H9 (cell line): ENCODE measurements around the gene SETBP1. TPM values are rescaled to one million over a fixed set of nuclear protein-coding genes. Genes with fewer than 3 reads are reported as not detected.

ENCODE experiments used
- DNase-seq: peaks from one replicate; pipeline ENCODE4 v3.0.0-alpha.2; 2017
- H2AFZ ChIP-seq: one replicate; pipeline ENCODE4 v1.6.1; 2013; ENCODE audit warnings: mild to moderate bottlenecking, low read length, control low read depth, moderate library complexity
- H2AK5ac ChIP-seq: 2 replicates; pipeline ENCODE4 v1.6.1; 2013; ENCODE audit warnings: low read length, control low read depth, mixed read lengths; ENCODE audit not compliant: insufficient read length
- H2BK120ac ChIP-seq: one replicate; pipeline ENCODE4 v1.6.1; 2013; ENCODE audit warnings: low read depth, mild to moderate bottlenecking, low read length, control low read depth, inconsistent platforms; ENCODE audit not compliant: poor library complexity, severe bottlenecking
- H2BK12ac ChIP-seq: 2 replicates; pipeline ENCODE4 v1.6.1; 2013; ENCODE audit warnings: low read length, control low read depth, mixed read lengths, low read depth; ENCODE audit not compliant: insufficient read length
- H2BK15ac ChIP-seq: 2 replicates; pipeline ENCODE4 v1.6.1; 2013; ENCODE audit warnings: low read depth, low read length, control low read depth
- H2BK20ac ChIP-seq: one replicate; pipeline ENCODE4 v1.6.1; 2013; ENCODE audit warnings: low read depth, mild to moderate bottlenecking, low read length, control low read depth, inconsistent platforms; ENCODE audit not compliant: poor library complexity, severe bottlenecking
- H2BK5ac ChIP-seq: 2 replicates; pipeline ENCODE4 v1.6.1; 2013; ENCODE audit warnings: low read length, control low read depth, mixed read lengths; ENCODE audit not compliant: insufficient read length
- H3K14ac ChIP-seq: 2 replicates; pipeline ENCODE4 v1.6.1; 2013; ENCODE audit warnings: low read length, control low read depth; ENCODE audit not compliant: insufficient read depth
- H3K18ac ChIP-seq: 2 replicates; pipeline ENCODE4 v1.6.1; 2013; ENCODE audit warnings: low read depth, mild to moderate bottlenecking, mixed read lengths, low read length, control low read depth; ENCODE audit not compliant: insufficient read length
- H3K23ac ChIP-seq: 2 replicates; pipeline ENCODE4 v1.6.1; 2013; ENCODE audit warnings: low read length, control low read depth, mixed read lengths, low read depth; ENCODE audit not compliant: insufficient read length
- H3K23me2 ChIP-seq: 2 replicates; pipeline ENCODE4 v1.6.1; 2013; ENCODE audit warnings: low read depth, mild to moderate bottlenecking, mixed read lengths, low read length, control low read depth; ENCODE audit not compliant: insufficient read length, poor library complexity, severe bottlenecking
- H3K27ac ChIP-seq: 2 replicates; pipeline ENCODE4 v1.5.1; 2013; ENCODE audit warnings: low read length, control low read depth, mixed read lengths, low read depth; ENCODE audit not compliant: insufficient read length
- H3K27me3 ChIP-seq: 2 replicates; pipeline ENCODE4 v1.6.1; 2013; ENCODE audit warnings: low read length, control low read depth, inconsistent platforms; ENCODE audit not compliant: insufficient read depth
- H3K4ac ChIP-seq: 2 replicates; pipeline ENCODE4 v1.6.1; 2013; ENCODE audit warnings: low read depth, mild to moderate bottlenecking, control low read depth, inconsistent platforms, low read length, moderate library complexity
- H3K4me1 ChIP-seq: 2 replicates; pipeline ENCODE4 v1.6.1; 2013; ENCODE audit warnings: low read length, control low read depth, inconsistent platforms; ENCODE audit not compliant: insufficient read depth
- H3K4me2 ChIP-seq: 2 replicates; pipeline ENCODE4 v1.6.1; 2013; ENCODE audit warnings: low read length, control low read depth, mixed read lengths; ENCODE audit not compliant: insufficient read length, insufficient read depth
- H3K56ac ChIP-seq: 2 replicates; pipeline ENCODE4 v1.6.1; 2013; ENCODE audit warnings: low read depth, mild to moderate bottlenecking, mixed read lengths, low read length, control low read depth; ENCODE audit not compliant: insufficient read length
- H3K79me1 ChIP-seq: 2 replicates; pipeline ENCODE4 v1.6.1; 2013; ENCODE audit warnings: low read depth, mild to moderate bottlenecking, moderate library complexity, low read length, control low read depth, inconsistent platforms; ENCODE audit not compliant: insufficient read depth, poor library complexity, severe bottlenecking
- H3K79me2 ChIP-seq: 2 replicates; pipeline ENCODE4 v1.6.1; 2013; ENCODE audit warnings: low read length, control low read depth, inconsistent platforms; ENCODE audit not compliant: insufficient read depth
- H3K9ac ChIP-seq: 2 replicates; pipeline ENCODE4 v1.6.1; 2013; ENCODE audit warnings: low read length, control low read depth, mixed read lengths; ENCODE audit not compliant: insufficient read length; ENCODE audit errors: extremely low read depth
- H3K9me3 ChIP-seq: one replicate; pipeline ENCODE4 v1.6.1; 2013; ENCODE audit warnings: low read depth, low read length, inconsistent platforms; ENCODE audit not compliant: control insufficient read depth
- H3T11ph ChIP-seq: one replicate; pipeline ENCODE4 v1.6.1; 2013; ENCODE audit warnings: mild to moderate bottlenecking, low read length, control low read depth, inconsistent platforms
- H4K20me1 ChIP-seq: one replicate; pipeline ENCODE4 v1.6.1; 2013; ENCODE audit not compliant: control insufficient read depth, insufficient read length, insufficient read depth
- H4K5ac ChIP-seq: 2 replicates; pipeline ENCODE4 v1.6.1; 2013; ENCODE audit warnings: low read depth, mild to moderate bottlenecking, mixed read lengths, low read length, control low read depth; ENCODE audit not compliant: insufficient read length
- H4K8ac ChIP-seq: replicated peaks from 2 replicates; pipeline ENCODE4 v1.6.1; 2013; ENCODE audit warnings: low read length, control low read depth, mixed read lengths, low read depth; ENCODE audit not compliant: insufficient read length
- H4K91ac ChIP-seq: 2 replicates; pipeline ENCODE4 v1.6.1; 2013; ENCODE audit warnings: low read depth, mild to moderate bottlenecking, moderate library complexity, mixed read lengths, low read length, control low read depth; ENCODE audit not compliant: insufficient read length
- H3K27ac Mint-ChIP-seq, 3 experiments: 2 replicates in 2 of 3; 3 replicates in 1 of 3; pipeline ENCODE4 v1.8.0; 2020 to 2021; ENCODE audit warnings: mixed read lengths in 3 of 3, mild to moderate bottlenecking in 1 of 3, moderate library complexity in 1 of 3
- H3K27me3 Mint-ChIP-seq: 2 replicates; pipeline ENCODE4 v1.8.0; 2021; ENCODE audit warnings: low read depth, mild to moderate bottlenecking, moderate library complexity, mixed read lengths
- H3K36me3 Mint-ChIP-seq, 3 experiments: 2 replicates in 2 of 3; 3 replicates in 1 of 3; pipeline ENCODE4 v1.8.0; 2020 to 2021; ENCODE audit warnings: low read depth in 3 of 3, mixed read lengths in 3 of 3; ENCODE audit not compliant: insufficient read depth in 1 of 3
- H3K4me1 Mint-ChIP-seq, 2 experiments: 2 replicates each; pipeline ENCODE4 v1.8.0; 2020; ENCODE audit warnings: mixed read lengths in 2 of 2
- H3K4me3 Mint-ChIP-seq, 2 experiments: 2 replicates in 1 of 2; 3 replicates in 1 of 2; pipeline ENCODE4 v1.8.0; 2020 to 2021; ENCODE audit warnings: mild to moderate bottlenecking in 2 of 2, mixed read lengths in 2 of 2, moderate library complexity in 1 of 2
- H3K9me3 Mint-ChIP-seq, 2 experiments: 2 replicates in 1 of 2; 3 replicates in 1 of 2; pipeline ENCODE4 v1.8.0; 2020; ENCODE audit warnings: mild to moderate bottlenecking in 2 of 2, mixed read lengths in 2 of 2, moderate library complexity in 1 of 2
- WGBS: extraction: QIAGEN DNeasy Blood & Tissue Kit; methylation state at CpG from one replicate; pipeline ENCODE4 v1.1.7; 2013; ENCODE audit warnings: missing lambda C conversion rate, low lambda C conversion rate, mixed read lengths; ENCODE audit not compliant: insufficient read length; ENCODE audit errors: extremely low coverage; 5-methylcytosine and 5-hydroxymethylcytosine counted together
- total RNA-seq: library from RNA; stranded (reverse); gene quantifications from 2 replicates; pipeline ENCODE4 v1.2.1, GENCODE V29; 2021
- TF ChIP-seq, protein P1 (sequence below): fragments of 200-600 bp; sonication (generic); conservative IDR thresholded peaks from 3 replicates; pipeline ENCODE4 v1.8.0; 2021; ENCODE audit warnings: antibody characterized with exemption, mild to moderate bottlenecking

The SETBP1 gene
- total RNA-seq, 1 experiment from 2014 or later = 4.6 TPM

DNA sequence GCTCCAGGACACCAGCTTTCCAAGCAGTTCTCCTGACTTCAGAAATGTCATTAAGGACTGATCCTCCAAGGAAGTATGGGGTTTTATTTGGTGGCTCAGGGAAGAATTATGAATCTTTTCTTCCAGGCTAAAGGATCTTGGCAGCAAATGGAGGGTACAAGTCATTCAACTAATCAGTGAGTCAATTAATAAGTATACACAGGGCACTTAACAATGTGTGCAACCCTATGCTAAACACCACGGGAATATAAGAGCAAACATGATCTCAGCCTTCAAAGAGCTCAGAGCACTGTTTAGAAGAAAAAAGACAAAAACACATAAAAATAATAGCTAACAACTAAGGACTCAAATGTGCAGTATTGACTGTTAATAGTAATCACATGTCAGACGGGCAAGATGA is 234.5 kb downstream of the SETBP1 start:
- WGBS = no CpG with 5 or more reads among the region's 2 CpGs
- no peak overlapping the region for H3K27ac Mint-ChIP-seq
- TF ChIP-seq, protein P1, sequence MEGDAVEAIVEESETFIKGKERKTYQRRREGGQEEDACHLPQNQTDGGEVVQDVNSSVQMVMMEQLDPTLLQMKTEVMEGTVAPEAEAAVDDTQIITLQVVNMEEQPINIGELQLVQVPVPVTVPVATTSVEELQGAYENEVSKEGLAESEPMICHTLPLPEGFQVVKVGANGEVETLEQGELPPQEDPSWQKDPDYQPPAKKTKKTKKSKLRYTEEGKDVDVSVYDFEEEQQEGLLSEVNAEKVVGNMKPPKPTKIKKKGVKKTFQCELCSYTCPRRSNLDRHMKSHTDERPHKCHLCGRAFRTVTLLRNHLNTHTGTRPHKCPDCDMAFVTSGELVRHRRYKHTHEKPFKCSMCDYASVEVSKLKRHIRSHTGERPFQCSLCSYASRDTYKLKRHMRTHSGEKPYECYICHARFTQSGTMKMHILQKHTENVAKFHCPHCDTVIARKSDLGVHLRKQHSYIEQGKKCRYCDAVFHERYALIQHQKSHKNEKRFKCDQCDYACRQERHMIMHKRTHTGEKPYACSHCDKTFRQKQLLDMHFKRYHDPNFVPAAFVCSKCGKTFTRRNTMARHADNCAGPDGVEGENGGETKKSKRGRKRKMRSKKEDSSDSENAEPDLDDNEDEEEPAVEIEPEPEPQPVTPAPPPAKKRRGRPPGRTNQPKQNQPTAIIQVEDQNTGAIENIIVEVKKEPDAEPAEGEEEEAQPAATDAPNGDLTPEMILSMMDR = no peak

More for the DNA sequence above, 234.5 kb downstream of the SETBP1 start:
- no peak overlapping the region for H2BK20ac ChIP-seq
- H3K4ac ChIP-seq = no peak overlapping the region
- H4K20me1 ChIP-seq = no peaks in the 10 kb centered on the region
- H3K14ac ChIP-seq = no peak overlapping the region
- H2AK5ac ChIP-seq = no peak overlapping the region
- no peak overlapping the region for H4K5ac ChIP-seq
- no peaks in the 10 kb centered on the region for H3K23me2 ChIP-seq
- H3K4me3 Mint-ChIP-seq = no peak overlapping the region
- no peaks in the 10 kb centered on the region for H3K9me3 ChIP-seq
- peaks cover 4% of the 10 kb centered on the region for H3K27me3 Mint-ChIP-seq
- H3K79me2 ChIP-seq = no peaks in the 10 kb centered on the region
- H3K4me1 ChIP-seq = no peaks in the 10 kb centered on the region
- no peak overlapping the region for H2AFZ ChIP-seq
- H3K9ac ChIP-seq = no peak overlapping the region
- H2BK15ac ChIP-seq = no peak overlapping the region
- H3K23ac ChIP-seq = no peak overlapping the region
- H4K8ac ChIP-seq = no peak overlapping the region
- H3K27ac ChIP-seq = no peak overlapping the region
- no peak overlapping the region for H2BK5ac ChIP-seq
- H3K9me3 Mint-ChIP-seq = no peaks in the 10 kb centered on the region
- no peak for DNase-seq
- H3K18ac ChIP-seq = no peak overlapping the region
- H3T11ph ChIP-seq = no peak overlapping the region
- no peak overlapping the region for H2BK12ac ChIP-seq
- no peak overlapping the region for H2BK120ac ChIP-seq
- H3K79me1 ChIP-seq = no peaks in the 10 kb centered on the region
- no peaks in the 10 kb centered on the region for H3K27me3 ChIP-seq
- no peak overlapping the region for H3K56ac ChIP-seq
- peaks cover 0 to 3% of the 10 kb centered on the region in 2 experiments; a peak in 3 of 4 replicates for H3K4me1 Mint-ChIP-seq
- H3K4me2 ChIP-seq = no peak overlapping the region
- H4K91ac ChIP-seq = no peak overlapping the region
- H3K36me3 Mint-ChIP-seq = no peaks in the 10 kb centered on the region
